GM12891 (cell line): Measurements from ENCODE around the gene TPSAB1.

Experiments used
- PAX5 ChIP-seq: IDR thresholded peaks from 2 replicates; pipeline ENCODE4 v1.6.1; 2011; ENCODE audit warnings: low read length, moderate library complexity, mild to moderate bottlenecking; ENCODE audit not compliant: insufficient read depth, severe bottlenecking
- POLR2A ChIP-seq: IDR thresholded peaks from 2 replicates; pipeline ENCODE4 v1.6.1; 2011; ENCODE audit warnings: low read depth, low read length, control low read depth
- POLR2AphosphoS5 ChIP-seq: IDR thresholded peaks from 2 replicates; pipeline ENCODE4 v1.6.1; 2011; ENCODE audit warnings: low read depth, low read length, control low read depth
- SPI1 ChIP-seq: IDR thresholded peaks from 2 replicates; pipeline ENCODE4 v1.6.1; 2011; ENCODE audit warnings: low read depth, low read length, control low read depth
- TAF1 ChIP-seq: IDR thresholded peaks from 2 replicates; pipeline ENCODE4 v1.6.1; 2011; ENCODE audit warnings: low read depth, low read length, control low read depth

GRCh38 chr16:1199347-1200013, 41.0 kb upstream of the TPSAB1 start:
- TF ChIP-seq TAF1: no peak
- no peak for TF ChIP-seq POLR2AphosphoS5
- TF ChIP-seq POLR2A: no peak
- TF ChIP-seq PAX5: no peak
- no peak for TF ChIP-seq SPI1
